ENCODE measurements around the gene CAND2.

CAND2 gene

DNA sequence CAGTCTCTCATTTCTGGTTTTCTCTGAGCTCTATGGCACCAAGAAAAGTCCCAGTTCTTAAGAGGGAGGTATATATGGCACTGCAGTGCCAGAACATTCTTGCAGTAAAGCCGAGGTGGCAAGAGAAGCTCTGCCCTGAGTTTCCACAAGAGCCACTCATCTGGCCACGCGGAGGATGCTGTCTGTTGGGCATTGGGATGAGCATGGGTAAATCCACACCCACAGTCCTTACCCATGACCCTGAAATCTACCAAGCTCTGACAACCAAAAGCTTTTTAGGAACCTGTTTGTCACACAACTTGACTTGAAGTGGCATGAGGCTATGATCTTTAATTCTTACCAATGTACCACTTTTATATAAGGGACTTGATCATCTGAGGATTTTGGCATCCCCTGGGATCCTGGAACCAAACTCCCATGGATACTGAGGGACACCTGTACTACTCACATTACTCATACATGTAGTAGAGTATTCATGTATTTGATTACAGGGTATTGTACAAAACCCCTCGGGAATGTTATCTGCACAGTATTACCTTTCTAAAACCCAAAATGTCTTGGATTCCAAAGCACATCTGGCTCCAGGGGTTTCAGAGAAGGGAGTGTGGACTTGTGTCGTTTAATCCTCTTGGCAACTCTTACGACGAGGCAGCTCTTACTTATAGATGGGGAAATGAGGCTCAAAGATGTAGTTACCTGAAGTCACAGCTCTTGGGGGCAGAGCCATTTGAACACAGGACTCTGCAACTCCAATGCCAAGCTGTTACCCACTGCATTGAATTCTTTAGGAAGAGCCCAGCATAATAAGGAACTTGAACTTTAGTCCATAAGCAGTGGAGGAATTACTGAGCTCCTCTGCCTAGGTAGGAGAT is 36.1 kb downstream of the CAND2 start:
- H3K4me3 ChIP-seq (ENCODE audit: low read depth, low read length), result no peak overlapping the region
- in situ Hi-C loops (cut with HindIII; ENCODE audit: low sequenced_read_pairs), result no loop called here
- no peak for DNase-seq (ENCODE audit: low read depth)
- TF ChIP-seq, protein P1, sequence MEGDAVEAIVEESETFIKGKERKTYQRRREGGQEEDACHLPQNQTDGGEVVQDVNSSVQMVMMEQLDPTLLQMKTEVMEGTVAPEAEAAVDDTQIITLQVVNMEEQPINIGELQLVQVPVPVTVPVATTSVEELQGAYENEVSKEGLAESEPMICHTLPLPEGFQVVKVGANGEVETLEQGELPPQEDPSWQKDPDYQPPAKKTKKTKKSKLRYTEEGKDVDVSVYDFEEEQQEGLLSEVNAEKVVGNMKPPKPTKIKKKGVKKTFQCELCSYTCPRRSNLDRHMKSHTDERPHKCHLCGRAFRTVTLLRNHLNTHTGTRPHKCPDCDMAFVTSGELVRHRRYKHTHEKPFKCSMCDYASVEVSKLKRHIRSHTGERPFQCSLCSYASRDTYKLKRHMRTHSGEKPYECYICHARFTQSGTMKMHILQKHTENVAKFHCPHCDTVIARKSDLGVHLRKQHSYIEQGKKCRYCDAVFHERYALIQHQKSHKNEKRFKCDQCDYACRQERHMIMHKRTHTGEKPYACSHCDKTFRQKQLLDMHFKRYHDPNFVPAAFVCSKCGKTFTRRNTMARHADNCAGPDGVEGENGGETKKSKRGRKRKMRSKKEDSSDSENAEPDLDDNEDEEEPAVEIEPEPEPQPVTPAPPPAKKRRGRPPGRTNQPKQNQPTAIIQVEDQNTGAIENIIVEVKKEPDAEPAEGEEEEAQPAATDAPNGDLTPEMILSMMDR (IDR thresholded peaks at IDR 0.05; ENCODE audit: low read depth, low read length, missing control alignments), result no peak

DNA sequence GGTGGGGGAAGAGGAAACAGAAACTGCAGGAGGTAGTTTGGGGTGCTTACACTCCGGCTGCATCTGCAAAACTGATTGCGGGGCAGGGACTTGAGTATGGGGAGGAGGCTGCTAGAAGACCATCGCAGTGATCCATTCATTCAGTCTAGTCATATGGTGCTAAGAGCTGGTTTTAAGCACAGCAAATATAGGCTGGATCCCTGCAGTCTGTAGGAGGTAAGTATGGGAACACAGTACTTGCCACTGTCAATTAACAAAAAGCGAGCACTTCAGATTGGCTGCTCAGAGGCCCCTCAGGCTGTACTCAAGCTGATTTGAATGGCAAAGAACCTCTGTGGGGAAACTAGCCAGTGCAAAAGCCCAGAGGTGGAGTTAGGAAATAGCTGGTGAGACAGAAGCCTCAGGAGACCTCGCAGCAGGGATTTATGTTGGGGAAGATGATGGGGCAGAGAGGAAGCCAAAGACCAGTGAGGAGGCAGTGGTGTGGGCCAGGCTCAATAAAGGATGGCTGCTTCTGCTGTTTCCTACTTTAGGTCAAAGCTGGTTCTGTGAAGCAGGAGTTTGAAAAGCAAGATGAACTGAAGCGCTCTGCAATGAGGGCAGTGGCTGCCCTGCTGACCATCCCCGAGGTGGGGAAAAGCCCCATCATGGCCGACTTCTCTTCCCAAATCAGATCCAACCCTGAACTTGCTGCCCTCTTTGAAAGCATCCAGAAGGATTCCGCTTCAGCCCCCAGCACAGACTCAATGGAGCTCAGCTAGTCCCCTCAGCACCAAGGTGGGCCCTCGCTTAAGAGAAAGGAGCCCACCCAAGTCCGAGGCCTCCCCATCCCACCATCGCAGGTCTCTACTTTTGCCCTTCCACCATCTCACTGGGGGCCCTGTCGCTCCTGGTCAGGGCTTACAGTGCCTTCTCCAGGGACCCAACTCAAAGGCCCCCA is 37.0 kb downstream of the CAND2 start:
- no peak overlapping the region for H3K4me3 ChIP-seq (ENCODE audit: low read depth, low read length)
- no peak for DNase-seq (ENCODE audit: low read depth)
- TF ChIP-seq, protein P1 (IDR thresholded peaks at IDR 0.05; ENCODE audit: low read depth, low read length, missing control alignments), result no peak
- in situ Hi-C loops (cut with HindIII; ENCODE audit: low sequenced_read_pairs), result no loop called here

DNA sequence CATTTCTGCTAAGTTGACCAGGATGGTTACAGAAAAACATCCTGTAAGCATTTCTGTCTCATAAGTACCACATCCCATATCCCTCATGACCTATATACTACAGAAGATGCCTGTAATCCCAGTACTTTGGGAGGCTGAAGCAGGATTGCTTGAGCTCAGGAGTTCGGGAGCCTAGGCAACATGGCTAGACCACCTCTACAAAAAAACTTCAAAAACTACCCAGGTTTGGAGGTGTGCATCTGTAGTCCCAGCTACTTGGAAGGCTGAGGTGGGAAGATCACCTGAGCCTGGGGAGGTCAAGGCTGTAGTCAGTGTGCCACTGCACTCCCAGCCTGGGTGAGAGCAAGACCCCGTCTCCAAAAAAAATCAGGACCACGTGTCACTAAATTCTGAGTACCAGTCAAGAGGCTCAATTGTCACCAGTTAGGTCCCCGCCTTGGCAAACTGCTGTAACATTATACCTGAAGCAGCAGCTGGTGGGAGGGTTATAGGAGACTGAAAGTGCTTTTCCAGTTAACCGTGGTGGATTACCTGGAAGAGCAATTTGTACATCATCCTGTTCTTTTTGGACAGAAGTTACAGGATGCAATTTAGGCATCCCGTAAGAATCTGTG is 38.7 kb downstream of the CAND2 start:
- TF ChIP-seq, protein P1 (IDR thresholded peaks at IDR 0.05; ENCODE audit: low read depth, low read length, missing control alignments), result no peak
- DNase-seq (ENCODE audit: low read depth), result no peak
- H3K4me3 ChIP-seq (ENCODE audit: low read depth, low read length), result no peak overlapping the region
- in situ Hi-C loops (cut with HindIII; ENCODE audit: low sequenced_read_pairs), result no loop called here

DNA sequence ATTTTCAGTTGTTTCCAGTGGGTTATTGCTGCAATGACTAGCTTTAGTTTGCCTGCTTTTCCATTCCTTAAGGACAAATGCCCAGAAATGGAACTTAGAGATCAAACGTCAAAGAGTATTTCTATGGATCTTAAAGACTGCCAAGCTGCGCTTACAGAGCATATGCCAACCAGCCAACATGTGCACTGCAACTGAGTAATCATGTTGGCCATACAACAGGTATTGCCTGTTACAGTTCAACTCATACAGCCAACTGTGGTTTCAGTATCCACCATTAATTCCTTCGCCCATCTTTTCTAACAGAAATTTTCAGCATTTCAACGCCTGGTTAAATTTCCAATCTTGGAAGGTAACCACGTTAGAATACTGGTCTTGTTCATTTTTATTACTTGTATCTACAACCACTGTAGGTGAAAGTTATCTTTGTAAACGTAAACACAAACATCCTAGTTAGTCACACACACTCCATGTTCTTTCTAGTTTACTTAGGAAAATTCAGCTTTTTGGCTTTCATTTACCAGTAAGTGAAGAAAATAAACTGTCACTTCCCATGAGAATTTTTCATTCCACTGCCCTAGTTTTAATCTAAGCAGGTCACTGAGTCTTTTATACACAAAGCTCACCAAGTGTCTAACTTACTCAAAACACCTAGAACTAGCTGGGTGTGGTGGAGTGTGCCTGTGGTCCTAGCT is 41.0 kb downstream of the CAND2 start:
- in situ Hi-C loops (cut with HindIII; ENCODE audit: low sequenced_read_pairs), result no loop called here
- no peak for DNase-seq (ENCODE audit: low read depth)
- TF ChIP-seq, protein P1 (IDR thresholded peaks at IDR 0.05; ENCODE audit: low read depth, low read length, missing control alignments), result no peak
- H3K4me3 ChIP-seq (ENCODE audit: low read depth, low read length), result no peak overlapping the region

DNA sequence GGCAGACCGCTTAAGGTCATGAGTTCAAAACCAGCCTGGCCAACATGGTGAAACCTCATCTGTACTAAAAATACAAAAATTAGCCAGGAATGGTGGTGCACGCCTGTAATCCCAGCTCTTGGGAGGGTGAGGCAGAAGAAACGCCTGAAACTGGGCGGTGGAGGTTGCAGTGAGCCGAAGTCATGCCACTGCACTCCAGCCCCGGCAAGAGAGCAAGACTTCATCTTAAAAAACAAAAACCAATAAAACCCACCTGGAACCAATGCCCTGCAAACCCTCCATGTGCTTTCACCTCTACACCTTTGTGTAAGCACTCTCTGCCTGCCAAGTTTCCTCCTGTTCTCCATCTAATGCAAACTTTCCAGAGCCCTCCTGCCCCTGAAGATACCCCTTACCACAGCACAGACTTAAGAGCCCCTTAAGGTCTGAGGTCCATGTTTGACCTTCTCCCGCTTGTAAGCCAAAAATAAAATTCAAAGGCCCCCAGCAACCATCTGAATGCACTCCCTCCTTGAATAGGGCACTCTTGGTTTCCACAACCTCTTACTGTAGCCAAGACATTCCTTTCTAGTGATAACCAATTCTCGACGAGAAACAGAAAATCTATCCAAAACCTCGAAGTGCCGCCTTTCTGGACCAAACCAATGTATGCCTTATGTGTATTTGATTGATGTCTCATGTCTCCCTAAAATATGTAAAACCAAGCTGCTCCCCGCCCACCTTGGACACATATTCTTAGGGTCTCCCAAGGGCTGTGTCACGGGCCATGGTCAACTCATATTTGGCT is 41.9 kb downstream of the CAND2 start:
- no peak for DNase-seq (ENCODE audit: low read depth)
- in situ Hi-C loops (cut with HindIII; ENCODE audit: low sequenced_read_pairs), result no loop called here
- H3K4me3 ChIP-seq (ENCODE audit: low read depth, low read length), result no peak overlapping the region
- TF ChIP-seq, protein P1 (IDR thresholded peaks at IDR 0.05; ENCODE audit: low read depth, low read length, missing control alignments), result no peak

Data from astrocyte of the cerebellum (primary cell).